Body of pancreas (tissue), 4 donors: ENCODE data around the gene RGL3.
"Not testable (repeated sequence)": the region's sequence is repeated elsewhere in the genome, so short reads cannot be mapped to it uniquely, and the experiment has no call there.

ENCODE experiments used
- POLR2A ChIP-seq, 3 donors: fragments of 450-650 bp; IDR thresholded peaks; one replicate each; pipeline ENCODE4 v1.6.1; 2016; ENCODE audit warnings: antibody characterized with exemption in 3 of 3, mild to moderate bottlenecking in 2 of 3
- TF ChIP-seq, protein P1 (sequence below), 7 experiments: fragments of 450-650 bp in 4 of 7; fragments of 200-600 bp in 3 of 7; sonication (generic) in 3 of 7; IDR thresholded peaks; one replicate each; pipeline ENCODE4 v1.5.1; 2016 to 2019; ENCODE audit warnings: antibody characterized with exemption in 7 of 7

GRCh38 chr19:11406703-11407236 is 12.3 kb downstream of the RGL3 start:
- not testable (repeated sequence) for TF ChIP-seq POLR2A (IDR thresholded peaks at IDR 0.05)
- TF ChIP-seq, protein P1, sequence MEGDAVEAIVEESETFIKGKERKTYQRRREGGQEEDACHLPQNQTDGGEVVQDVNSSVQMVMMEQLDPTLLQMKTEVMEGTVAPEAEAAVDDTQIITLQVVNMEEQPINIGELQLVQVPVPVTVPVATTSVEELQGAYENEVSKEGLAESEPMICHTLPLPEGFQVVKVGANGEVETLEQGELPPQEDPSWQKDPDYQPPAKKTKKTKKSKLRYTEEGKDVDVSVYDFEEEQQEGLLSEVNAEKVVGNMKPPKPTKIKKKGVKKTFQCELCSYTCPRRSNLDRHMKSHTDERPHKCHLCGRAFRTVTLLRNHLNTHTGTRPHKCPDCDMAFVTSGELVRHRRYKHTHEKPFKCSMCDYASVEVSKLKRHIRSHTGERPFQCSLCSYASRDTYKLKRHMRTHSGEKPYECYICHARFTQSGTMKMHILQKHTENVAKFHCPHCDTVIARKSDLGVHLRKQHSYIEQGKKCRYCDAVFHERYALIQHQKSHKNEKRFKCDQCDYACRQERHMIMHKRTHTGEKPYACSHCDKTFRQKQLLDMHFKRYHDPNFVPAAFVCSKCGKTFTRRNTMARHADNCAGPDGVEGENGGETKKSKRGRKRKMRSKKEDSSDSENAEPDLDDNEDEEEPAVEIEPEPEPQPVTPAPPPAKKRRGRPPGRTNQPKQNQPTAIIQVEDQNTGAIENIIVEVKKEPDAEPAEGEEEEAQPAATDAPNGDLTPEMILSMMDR (IDR thresholded peaks at IDR 0.05), result not testable (repeated sequence)
